ENCODE data around the gene SIDT2.
"Not testable (repeated sequence)": the region's sequence is repeated elsewhere in the genome, so short reads cannot be mapped to it uniquely, and the experiment has no call there.

SIDT2 gene

GRCh38 chr11:117178210-117179034 is at the start of gene SIDT2:
TSS of gene SIDT2 (plus strand) at chr11:117178743. CDS start at chr11:117179264, 521 bp downstream.
- peak; percentile 25 for DNase-seq

DNA sequence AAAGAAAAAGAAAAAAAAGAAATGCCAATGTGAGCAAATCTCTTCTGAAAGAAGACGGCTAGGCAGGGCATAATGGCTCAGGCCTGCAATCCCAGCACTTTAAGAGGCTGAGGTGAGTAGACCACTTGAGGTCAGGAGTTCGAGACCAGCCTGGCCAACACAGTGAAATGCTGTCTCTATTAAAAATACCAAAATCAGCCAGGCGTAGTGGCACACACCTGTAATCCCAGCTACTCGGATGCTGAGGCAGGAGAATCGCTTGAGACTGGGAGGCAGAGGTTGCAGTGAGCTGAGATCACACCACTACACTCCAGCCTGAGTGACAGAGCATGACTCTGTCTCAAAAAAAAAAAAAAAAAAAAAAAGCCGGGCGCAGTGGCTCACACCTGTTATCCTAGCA is 48.1 kb upstream of the SIDT2 start:
- DNase-seq: not testable (repeated sequence)

- DNase-seq: no peak
Measured at GRCh38 chr11:117130879-117131278, 47.7 kb upstream of the SIDT2 start.

DNA sequence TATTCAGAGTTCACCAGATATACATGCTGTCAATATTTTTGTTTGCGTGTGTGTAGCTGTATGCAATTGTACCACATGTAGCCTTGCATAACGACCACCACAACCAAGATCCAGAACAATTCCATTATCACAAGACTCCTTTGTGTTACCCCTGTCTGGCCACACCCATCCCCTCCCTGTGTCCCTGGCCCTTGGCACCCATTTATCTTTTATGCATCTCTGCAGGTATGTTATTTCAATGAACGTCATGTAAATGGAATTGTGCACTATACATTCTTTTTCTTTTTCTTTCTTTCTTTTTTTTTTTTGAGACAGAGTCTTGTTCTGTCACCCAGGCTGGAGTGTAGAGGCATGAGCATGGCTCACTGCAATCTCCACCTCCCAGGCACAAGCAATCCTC is 44.1 kb upstream of the SIDT2 start:
- DNase-seq: no peak

GRCh38 chr11:117134979-117135378 is 43.6 kb upstream of the SIDT2 start:
- not testable (repeated sequence) for DNase-seq

GRCh38 chr11:117137223-117138086 is 41.1 kb upstream of the SIDT2 start:
- DNase-seq: not testable (repeated sequence)

GRCh38 chr11:117143390-117143789 is 35.2 kb upstream of the SIDT2 start:
- DNase-seq: peak; percentile 2

DNA sequence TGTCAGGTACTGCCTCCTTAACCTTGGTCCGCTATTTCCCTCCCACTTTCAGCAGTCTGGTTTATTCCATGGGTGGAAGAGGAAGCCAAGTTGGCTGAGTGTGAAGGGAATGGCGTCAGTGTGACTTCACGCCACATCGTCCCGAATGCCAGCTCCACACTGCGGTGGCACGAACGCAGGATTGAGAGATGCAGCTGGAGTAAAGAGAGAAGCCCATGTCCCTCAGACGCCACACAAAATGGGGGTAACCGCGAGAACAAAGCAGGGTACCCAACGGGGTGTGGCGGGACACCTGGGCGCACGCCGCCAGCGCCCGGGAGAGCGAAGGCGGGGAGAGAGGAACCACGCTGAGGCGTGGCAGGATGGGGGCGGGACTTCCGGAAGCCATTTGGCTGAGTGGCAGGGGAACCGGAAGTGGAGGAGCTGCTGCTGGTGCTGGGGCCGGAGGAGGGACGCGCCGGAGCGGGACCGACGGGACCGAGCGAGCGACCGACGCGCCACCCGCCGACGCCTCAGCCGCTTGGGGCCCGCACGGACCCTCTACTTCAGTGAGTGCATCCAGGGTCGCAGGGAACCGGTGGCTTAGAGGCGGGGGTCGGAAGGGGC is 34.6 kb upstream of the SIDT2 start, which contains the start of gene PAFAH1B2:
TSS of gene PAFAH1B2 (plus strand) at position 417 of the 606 bp plus-strand sequence. CDS start 8,161 bp downstream, outside the sequence.
- peak; percentile 70 for DNase-seq

GRCh38 chr11:117144477-117145392 is 33.8 kb upstream of the SIDT2 start:
- DNase-seq: no peak

- peak; percentile 2 for DNase-seq
Measured at GRCh38 chr11:117145393-117145761, 33.2 kb upstream of the SIDT2 start.

- no peak for DNase-seq
Measured at GRCh38 chr11:117146521-117146920, 32.0 kb upstream of the SIDT2 start.

- DNase-seq: no peak
Measured at GRCh38 chr11:117152066-117152465, 26.5 kb upstream of the SIDT2 start.

- DNase-seq: no peak
Measured at GRCh38 chr11:117154468-117154867, 24.1 kb upstream of the SIDT2 start.

- DNase-seq: no peak
Measured at GRCh38 chr11:117157507-117157906, 21.0 kb upstream of the SIDT2 start.

DNA sequence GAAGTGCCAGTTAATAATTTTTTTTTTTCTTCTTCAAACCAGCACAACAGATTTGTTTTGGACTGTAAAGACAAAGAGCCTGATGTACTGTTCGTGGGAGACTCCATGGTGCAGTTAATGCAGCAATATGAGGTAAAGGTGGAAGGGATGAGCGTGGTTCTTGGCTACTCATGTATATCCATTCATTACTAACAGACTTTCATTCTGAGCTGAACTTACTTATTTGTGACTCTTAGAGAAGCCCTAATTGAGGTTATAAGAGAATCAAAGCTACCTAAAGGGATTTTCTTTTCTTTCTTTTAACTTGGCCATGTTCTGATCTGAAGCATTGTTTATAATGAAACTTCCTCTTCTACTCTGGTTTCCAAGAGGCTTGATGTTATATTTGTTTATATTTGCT is 18.7 kb upstream of the SIDT2 start:
- no peak for DNase-seq

DNA sequence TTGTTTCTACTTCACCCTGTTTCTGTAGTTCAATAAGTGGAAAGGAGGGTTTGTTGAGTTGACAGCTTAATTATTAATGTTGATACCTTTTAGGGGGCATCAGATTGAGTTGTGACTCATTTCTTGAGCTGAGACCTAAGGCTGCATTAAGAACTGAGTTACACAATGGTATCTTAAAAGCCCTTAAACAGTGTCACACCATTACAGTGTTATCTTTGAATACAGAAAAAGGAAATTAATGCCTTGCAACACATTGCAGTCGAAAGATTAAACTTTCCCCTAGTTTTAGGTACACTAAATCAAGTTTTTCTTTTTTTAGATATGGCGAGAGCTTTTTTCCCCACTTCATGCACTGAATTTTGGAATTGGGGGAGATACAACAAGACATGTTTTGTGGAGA is 17.7 kb upstream of the SIDT2 start:
- no peak for DNase-seq

GRCh38 chr11:117166491-117166890 is 12.1 kb upstream of the SIDT2 start:
- no peak for DNase-seq

GRCh38 chr11:117169736-117170135 is 8.8 kb upstream of the SIDT2 start:
- no peak for DNase-seq

- no peak for DNase-seq
Measured at GRCh38 chr11:117170210-117170609, 8.3 kb upstream of the SIDT2 start.

DNA sequence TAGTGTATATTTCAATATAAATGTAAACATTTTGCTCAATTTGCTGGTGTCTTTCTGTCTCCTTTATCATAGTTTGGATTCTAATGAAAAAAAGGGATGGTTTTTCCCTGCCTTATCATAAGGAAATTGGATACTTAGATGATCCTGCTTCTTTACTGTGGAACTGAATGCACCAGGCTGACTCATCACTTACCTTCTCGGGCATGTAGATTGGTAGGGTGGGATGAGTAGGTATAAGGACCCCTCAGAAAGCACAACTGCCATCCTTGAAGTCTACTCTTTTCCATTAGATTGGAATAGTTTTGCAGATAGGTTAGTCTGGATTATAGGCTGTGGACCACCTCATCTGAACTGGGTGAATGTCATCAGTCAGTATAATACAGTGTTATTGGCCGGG is 7.5 kb upstream of the SIDT2 start:
- no peak for DNase-seq

- DNase-seq: no peak
Measured at GRCh38 chr11:117171404-117172061, 7.0 kb upstream of the SIDT2 start.

Data from DMS 273 treated with DMSO at 0.1 percent for 48 hours (cell line).